ENCODE measurements around the gene ZNF35. TPM values are rescaled to one million over a fixed set of nuclear protein-coding genes. Genes with fewer than 3 reads are reported as not detected.

ZNF35 gene
- total RNA-seq, 4 donors from 2014 or later, result 8.2 to 28.3 (median 19.5) TPM

GRCh38 chr3:44680921-44681455, 32.5 kb downstream of the ZNF35 start:
- DNase-seq, result no peak
- Histone ChIP-seq H3K27ac (no peak overlapping the region), H3K4me1 (no peaks in the 10 kb centered on the region), H3K36me3 (no peaks in the 10 kb centered on the region), H3K4me3 (no peak overlapping the region), H3K27me3 (no peaks in the 10 kb centered on the region), H3K9me3 (no peaks in the 10 kb centered on the region)
- intact Hi-C loops (cut with DNase I; ENCODE audit: low total_unique reads), result no loop called here
- no peak for TF ChIP-seq POLR2A (IDR thresholded peaks at IDR 0.05)
- no peak for TF ChIP-seq CTCF (IDR thresholded peaks at IDR 0.05)

- Histone ChIP-seq H3K27ac (no peak overlapping the region), H3K36me3 (no peaks in the 10 kb centered on the region), H3K4me1 (no peaks in the 10 kb centered on the region), H3K4me3 (no peak overlapping the region), H3K27me3 (no peaks in the 10 kb centered on the region), H3K9me3 (no peaks in the 10 kb centered on the region)
- no peak for TF ChIP-seq POLR2A (IDR thresholded peaks at IDR 0.05)
- TF ChIP-seq CTCF (IDR thresholded peaks at IDR 0.05), result no peak
- no peak for DNase-seq
- intact Hi-C loops (cut with DNase I; ENCODE audit: low total_unique reads), result no loop called here
These were observed 33.8 kb downstream of the ZNF35 start for GRCh38 chr3:44682182-44682896.

GRCh38 chr3:44685128-44685800, 36.7 kb downstream of the ZNF35 start:
- H3K4me1 ChIP-seq, result no peaks in the 10 kb centered on the region
- peak overlapping the region; percentile 33 to 65 for H3K4me3 ChIP-seq
- peak; percentile 55 to 63 for DNase-seq
- intact Hi-C loops (cut with DNase I; ENCODE audit: low total_unique reads), result no loop called here
- H3K27ac ChIP-seq, result peak overlapping the region in 1 of 2 donors; percentile 26
- H3K27me3 ChIP-seq, result peaks cover 0 to 5% of the 10 kb centered on the region in 2 donors
- no peaks in the 10 kb centered on the region for H3K36me3 ChIP-seq
- no peak for TF ChIP-seq POLR2A (IDR thresholded peaks at IDR 0.05)
- TF ChIP-seq CTCF (IDR thresholded peaks at IDR 0.05), result no peak
- no peaks in the 10 kb centered on the region for H3K9me3 ChIP-seq

- Histone ChIP-seq H3K4me1 (no peaks in the 10 kb centered on the region), H3K27ac (no peak overlapping the region), H3K36me3 (no peaks in the 10 kb centered on the region), H3K9me3 (no peaks in the 10 kb centered on the region), H3K27me3 (peaks cover 0 to 10% of the 10 kb centered on the region in 2 donors), H3K4me3 (no peak overlapping the region)
- TF ChIP-seq CTCF (IDR thresholded peaks at IDR 0.05) (no peak), POLR2A (IDR thresholded peaks at IDR 0.05) (no peak)
- intact Hi-C loops (cut with DNase I; ENCODE audit: low total_unique reads), result no loop called here
- DNase-seq, result no peak
These were observed 39.4 kb downstream of the ZNF35 start for GRCh38 chr3:44687898-44688297.

Other genes with a start within 250 kb of the ZNF35 start
- gene ZNF445, start 171.1 kb upstream of the ZNF35 start, total RNA-seq, result 10 to 100 TPM in 2 of 4 donors, 1 to 10 TPM in 2; 5.3 to 35.6 (median 19.8) TPM
- gene ZKSCAN7, start 93.5 kb upstream of the ZNF35 start, total RNA-seq, result 10 to 100 TPM in 1 of 4 donors, 1 to 10 TPM in 3; 2.4 to 20.0 (median 5.6) TPM
- 10 to 100 TPM in 2 of 4 donors, 1 to 10 TPM in 2; 3.8 to 16.3 (median 10.5) TPM for gene ZNF660, start 63.8 kb upstream of the ZNF35 start, total RNA-seq
- gene ZNF197, start 23.7 kb upstream of the ZNF35 start, total RNA-seq, result 10 to 100 TPM; 17.6 to 51.2 (median 28.5) TPM
- 10 to 100 TPM in 1 of 4 donors, 1 to 10 TPM in 3; 2.4 to 20.9 (median 8.8) TPM for gene ZNF502, start 63.9 kb downstream of the ZNF35 start, total RNA-seq
- gene ZNF501, start 80.9 kb downstream of the ZNF35 start, total RNA-seq, result 100 to 1,000 TPM in 1 of 4 donors, 10 to 100 TPM in 1, 1 to 10 TPM in 2; 6.0 to 319 (median 16.2) TPM
- 10 to 100 TPM; 21.5 to 49.6 (median 36.0) TPM for gene KIAA1143, start 112.9 kb downstream of the ZNF35 start, total RNA-seq
- 10 to 100 TPM in 1 of 4 donors, 1 to 10 TPM in 1, under 1 TPM in 2; 0.51 to 14.7 (median 2.0) TPM for gene KIF15, start 113.1 kb downstream of the ZNF35 start, total RNA-seq
- 10 to 100 TPM in 2 of 4 donors, 1 to 10 TPM in 2; 2.6 to 14.9 (median 7.1) TPM for gene TMEM42, start 213.2 kb downstream of the ZNF35 start, total RNA-seq
- gene TGM4, start 225.9 kb downstream of the ZNF35 start, total RNA-seq, result not detected